ENCODE measurements around the gene SEC31B. TPM values are rescaled to one million over a fixed set of nuclear protein-coding genes. Genes with fewer than 3 reads are reported as not detected.

SEC31B gene
- total and polyA plus RNA-seq, 2 experiments from 2014 or later, result 2.9 to 6.7 TPM

- TF ChIP-seq ZNF462 (CRISPR knock-in tag; IDR thresholded peaks at IDR 0.05), result no peak
Observed at GRCh38 chr10:100479037-100479436, 40.6 kb downstream of the SEC31B start (continued).

- Histone ChIP-seq H3K27me3 (ENCODE audit: insufficient read depth) (peaks cover 49% of the 10 kb centered on the region), H3K36me3 (ENCODE audit: insufficient read depth) (no peaks in the 10 kb centered on the region), H3K9me2 (ENCODE audit: insufficient read depth) (no peaks in the 10 kb centered on the region), H3K4me3 (no peak overlapping the region), H3F3A (replicated peaks; ENCODE audit: low read depth) (no peaks in the 10 kb centered on the region), H3K4me1 (ENCODE audit: insufficient read depth) (peaks cover 3% of the 10 kb centered on the region), H3K79me2 (replicated peaks; ENCODE audit: insufficient read depth) (no peaks in the 10 kb centered on the region), H4K20me1 (replicated peaks; ENCODE audit: insufficient read depth) (0 out of 2 replicates have a peak, but pooled peaks cover under 1% of the 10 kb centered on the region), H3K27ac (ENCODE audit: low read depth) (no peak overlapping the region), H3K4me2 (no peak overlapping the region), H2AFZ (no peak overlapping the region)
- H3K27me3 Mint-ChIP-seq (ENCODE audit: insufficient read depth, low read depth, poor library complexity), result peaks cover 53% of the 10 kb centered on the region
- H3K4me3 Mint-ChIP-seq, result no peak overlapping the region
- ATAC-seq (no peak), DNase-seq (ENCODE audit: low spot score) (no peak)
- no peak overlapping the region for H3K27ac Mint-ChIP-seq
- H3K36me3 Mint-ChIP-seq (ENCODE audit: low read depth), result no peaks in the 10 kb centered on the region; the same call in 2 of the 3 replicates
- H3K9me3 Mint-ChIP-seq, result no peaks in the 10 kb centered on the region; the same call in 2 of the 3 replicates
- peaks cover 4% of the 10 kb centered on the region for H3K4me1 Mint-ChIP-seq
- no peak for TF ChIP-seq JUNB (IDR thresholded peaks at IDR 0.05; ENCODE audit: unreplicated experiment)
- no peak for TF ChIP-seq STAT1 (IDR thresholded peaks at IDR 0.05; ENCODE audit: unreplicated experiment)
- TF ChIP-seq ETS1 (IDR thresholded peaks at IDR 0.05), result no peak
- no peak for TF ChIP-seq ZNF462 (CRISPR knock-in tag; IDR thresholded peaks at IDR 0.05)
- TF ChIP-seq ZNF114 (CRISPR knock-in tag; IDR thresholded peaks at IDR 0.05), result no peak
- no peak for TF ChIP-seq POLR2AphosphoS5 (IDR thresholded peaks at IDR 0.05; ENCODE audit: low read depth)
- no peak for TF ChIP-seq EZH2 (IDR thresholded peaks at IDR 0.05; ENCODE audit: low read depth, unreplicated experiment)
- no peak for TF ChIP-seq ZNF331 (CRISPR knock-in tag; IDR thresholded peaks at IDR 0.05; ENCODE audit: low read depth)
- TF ChIP-seq EZH2phosphoT487 (IDR thresholded peaks at IDR 0.05; ENCODE audit: unreplicated experiment), result no peak
- TF ChIP-seq CREB1 (CRISPR knock-in tag; IDR thresholded peaks at IDR 0.05; ENCODE audit: low read depth), result no peak
Observed at GRCh38 chr10:100477970-100478369, 41.7 kb downstream of the SEC31B start.
